Mammary epithelial cell (primary cell): ENCODE data around the gene RPL19.

Experiments used
- EZH2 ChIP-seq: IDR thresholded peaks from 2 replicates; pipeline ENCODE4 v1.6.1; 2012; ENCODE audit warnings: low read length, inconsistent platforms, borderline replicate concordance
- TF ChIP-seq, protein P1 (sequence below), 2 donors: IDR thresholded peaks in 1 of 2; conservative IDR thresholded peaks in 1 of 2; 2 replicates each; pipeline ENCODE4 v1.5.1; 2011 to 2012; ENCODE audit warnings: inconsistent platforms in 2 of 2, low read length in 2 of 2, mild to moderate bottlenecking in 2 of 2, control low read depth in 1 of 2, low read depth in 1 of 2; ENCODE audit not compliant: insufficient read depth in 1 of 2; ENCODE audit errors: extremely low read depth in 1 of 2

DNA sequence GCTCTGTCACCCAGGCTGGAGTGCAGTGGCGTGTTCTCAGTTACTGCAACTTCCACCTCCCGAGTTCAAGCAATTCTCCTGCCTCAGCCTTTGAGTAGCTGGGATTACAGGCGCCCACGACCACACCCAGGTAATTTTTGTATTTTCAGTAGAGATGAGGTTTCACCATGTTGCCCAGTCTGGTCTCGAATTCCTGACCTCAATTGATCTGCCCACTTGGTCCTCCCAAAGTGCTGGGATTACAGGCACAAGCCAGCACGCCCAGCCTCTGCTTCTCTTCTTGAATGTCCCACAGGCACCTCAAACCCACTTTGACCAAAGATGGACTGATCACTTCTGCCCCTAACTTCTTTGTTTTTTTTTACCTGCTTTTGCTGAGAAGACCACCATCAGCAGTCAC, 29.5 kb upstream of the RPL19 start:
- TF ChIP-seq, protein P1, sequence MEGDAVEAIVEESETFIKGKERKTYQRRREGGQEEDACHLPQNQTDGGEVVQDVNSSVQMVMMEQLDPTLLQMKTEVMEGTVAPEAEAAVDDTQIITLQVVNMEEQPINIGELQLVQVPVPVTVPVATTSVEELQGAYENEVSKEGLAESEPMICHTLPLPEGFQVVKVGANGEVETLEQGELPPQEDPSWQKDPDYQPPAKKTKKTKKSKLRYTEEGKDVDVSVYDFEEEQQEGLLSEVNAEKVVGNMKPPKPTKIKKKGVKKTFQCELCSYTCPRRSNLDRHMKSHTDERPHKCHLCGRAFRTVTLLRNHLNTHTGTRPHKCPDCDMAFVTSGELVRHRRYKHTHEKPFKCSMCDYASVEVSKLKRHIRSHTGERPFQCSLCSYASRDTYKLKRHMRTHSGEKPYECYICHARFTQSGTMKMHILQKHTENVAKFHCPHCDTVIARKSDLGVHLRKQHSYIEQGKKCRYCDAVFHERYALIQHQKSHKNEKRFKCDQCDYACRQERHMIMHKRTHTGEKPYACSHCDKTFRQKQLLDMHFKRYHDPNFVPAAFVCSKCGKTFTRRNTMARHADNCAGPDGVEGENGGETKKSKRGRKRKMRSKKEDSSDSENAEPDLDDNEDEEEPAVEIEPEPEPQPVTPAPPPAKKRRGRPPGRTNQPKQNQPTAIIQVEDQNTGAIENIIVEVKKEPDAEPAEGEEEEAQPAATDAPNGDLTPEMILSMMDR (conservative IDR thresholded peaks at IDR 0.05 in 1 of 2, IDR thresholded peaks at IDR 0.05 in 1 of 2; ENCODE audit: extremely low read depth in 1 of 2, insufficient read depth in 1 of 2, low read depth in 1 of 2, low read length in 2 of 2), result no peak
- TF ChIP-seq EZH2, result no peak
